Measurements from ENCODE around the gene TMEM256. TPM values are rescaled to one million over a fixed set of nuclear protein-coding genes. Genes with fewer than 3 reads are reported as not detected.

Gene TMEM256
- total RNA-seq, 2 donors from 2014 or later, result 43.4 to 64.8 TPM

- Histone ChIP-seq H3K9me3 (no peaks in the 10 kb centered on the region), H3K27me3 (peaks cover 0 to 9% of the 10 kb centered on the region in 2 donors), H3K36me3 (no peaks in the 10 kb centered on the region), H3K27ac (peak overlapping the region; percentile 83 to 85), H3K4me3 (peak overlapping the region; percentile 42 to 60), H3K4me1 (peaks cover 0 to 57% of the 10 kb centered on the region in 2 donors)
- no peak for DNase-seq (ENCODE audit: low spot score)
- TF ChIP-seq CTCF (IDR thresholded peaks at IDR 0.05), result no peak
Observed at GRCh38 chr17:7438656-7439460, 35.0 kb upstream of the TMEM256 start.

GRCh38 chr17:7437950-7438614, 34.2 kb upstream of the TMEM256 start:
- peak; percentile 62 for DNase-seq (ENCODE audit: low spot score)
- no peak for TF ChIP-seq CTCF (IDR thresholded peaks at IDR 0.05)
- peak overlapping the region; percentile 42 to 60 for H3K4me3 ChIP-seq
- H3K27me3 ChIP-seq, result peaks cover 0 to 9% of the 10 kb centered on the region in 2 donors
- H3K36me3 ChIP-seq, result no peaks in the 10 kb centered on the region
- no peaks in the 10 kb centered on the region for H3K9me3 ChIP-seq
- peaks cover 0 to 57% of the 10 kb centered on the region in 2 donors for H3K4me1 ChIP-seq
- H3K27ac ChIP-seq, result peak overlapping the region; percentile 83 to 85

GRCh38 chr17:7437369-7437863, 33.5 kb upstream of the TMEM256 start:
- Histone ChIP-seq H3K36me3 (no peaks in the 10 kb centered on the region), H3K27ac (peak overlapping the region; percentile 83 to 85), H3K27me3 (peaks cover 0 to 9% of the 10 kb centered on the region in 2 donors), H3K4me3 (peak overlapping the region; percentile 42 to 60), H3K9me3 (no peaks in the 10 kb centered on the region), H3K4me1 (peaks cover 0 to 57% of the 10 kb centered on the region in 2 donors)
- DNase-seq (ENCODE audit: low spot score), result no peak
- TF ChIP-seq CTCF (IDR thresholded peaks at IDR 0.05), result no peak

DNA sequence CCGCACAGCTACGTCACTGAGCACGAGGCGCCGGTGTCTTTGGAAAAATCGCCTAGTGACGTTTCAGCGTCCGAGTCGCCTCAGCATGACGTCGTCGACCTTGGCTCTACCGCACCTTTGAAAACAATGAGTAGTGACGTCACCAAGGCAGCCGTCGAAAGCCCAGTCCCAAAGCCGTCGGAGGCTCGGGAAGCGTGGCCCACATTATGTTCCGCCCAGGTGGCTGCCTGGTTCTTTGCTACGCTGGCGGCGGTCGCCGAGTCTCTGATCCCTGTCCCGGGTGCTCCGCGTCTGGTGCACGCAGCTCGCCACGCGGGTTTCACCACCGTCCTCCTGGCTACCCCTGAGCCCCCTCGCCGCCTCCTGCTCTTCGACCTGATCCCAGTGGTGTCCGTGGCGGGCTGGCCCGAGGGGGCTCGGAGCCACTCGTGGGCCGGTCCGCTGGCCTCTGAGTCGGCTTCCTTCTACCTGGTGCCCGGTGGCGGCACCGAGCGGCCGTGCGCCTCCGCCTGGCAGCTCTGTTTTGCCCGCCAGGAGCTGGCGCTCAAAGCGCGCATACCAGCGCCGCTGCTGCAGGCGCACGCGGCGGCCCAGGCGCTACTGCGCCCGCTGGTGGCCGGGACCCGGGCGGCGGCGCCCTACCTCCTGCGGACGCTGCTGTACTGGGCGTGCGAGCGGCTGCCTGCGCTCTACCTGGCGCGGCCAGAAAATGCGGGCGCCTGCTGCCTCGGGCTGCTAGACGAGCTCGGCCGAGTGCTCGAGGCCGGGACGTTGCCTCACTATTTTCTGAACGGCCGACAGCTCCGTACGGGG, 32.9 kb upstream of the TMEM256 start:
- peaks cover 0 to 57% of the 10 kb centered on the region in 2 donors for H3K4me1 ChIP-seq
- H3K4me3 ChIP-seq, result peak overlapping the region; percentile 42 to 60
- no peaks in the 10 kb centered on the region for H3K36me3 ChIP-seq
- H3K9me3 ChIP-seq, result no peaks in the 10 kb centered on the region
- peak; percentile 81 to 98 for TF ChIP-seq CTCF (IDR thresholded peaks at IDR 0.05)
- peak; percentile 69 for DNase-seq (ENCODE audit: low spot score)
- peaks cover 0 to 9% of the 10 kb centered on the region in 2 donors for H3K27me3 ChIP-seq
- peak overlapping the region; percentile 83 to 85 for H3K27ac ChIP-seq

Data from right atrium auricular region (tissue), 2 donors.